HG03442 (cell line): ENCODE results near the gene PRUNE2.
"Not testable (repeated sequence)": the region's sequence is repeated elsewhere in the genome, so short reads cannot be mapped to it uniquely, and the experiment has no call there.

ENCODE experiments used
- ATAC-seq: cut with Tn5 transposase; IDR thresholded peaks from one replicate; pipeline ENCODE4 v1.9.1; 2021; ENCODE audit warnings: mild to moderate bottlenecking, moderate library complexity; ENCODE audit not compliant: unreplicated experiment

PRUNE2 gene

GRCh38 chr9:76873056-76873792 is 32.7 kb downstream of the PRUNE2 start:
- no peak for ATAC-seq

DNA sequence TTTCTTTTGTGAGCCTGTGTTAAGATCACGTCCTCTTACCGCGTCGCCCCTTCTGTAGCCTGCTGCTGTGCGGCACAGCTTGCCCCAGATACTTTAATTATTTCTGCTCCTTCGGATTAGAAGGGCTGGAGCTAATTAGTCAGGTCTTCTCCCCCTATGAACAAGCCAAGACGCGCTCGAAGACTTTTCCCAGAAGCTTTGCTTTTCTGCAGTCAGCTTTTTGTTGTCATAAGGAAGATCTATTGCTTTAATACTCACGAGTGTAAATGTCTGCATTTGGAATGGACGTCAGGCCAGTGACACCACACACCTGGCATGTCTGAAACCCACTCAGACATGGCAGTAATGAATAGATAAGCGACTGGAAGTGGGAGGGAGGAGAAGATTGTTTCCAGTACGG is 37.0 kb downstream of the PRUNE2 start:
- ATAC-seq, result no peak

DNA sequence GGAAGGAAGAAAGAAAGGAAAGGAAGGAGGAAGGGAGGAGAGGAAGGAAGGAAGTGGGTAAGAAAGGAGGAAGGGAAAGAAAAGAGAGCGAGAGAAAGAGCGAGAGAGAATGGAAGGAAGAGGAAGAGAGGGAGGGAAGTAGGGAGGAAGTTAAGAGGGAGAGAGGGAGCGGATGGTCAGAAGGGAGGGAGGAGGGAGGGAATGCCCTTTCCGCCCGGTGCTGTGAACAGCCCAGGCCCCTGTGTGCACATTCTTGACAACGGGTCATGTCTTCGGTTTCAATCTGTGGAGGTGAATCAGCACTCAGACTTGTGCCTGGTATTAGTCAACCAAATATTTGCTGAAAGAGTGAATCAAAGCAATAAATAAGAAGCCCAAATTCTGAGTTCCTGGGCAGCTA is 39.2 kb downstream of the PRUNE2 start:
- ATAC-seq, result no peak

DNA sequence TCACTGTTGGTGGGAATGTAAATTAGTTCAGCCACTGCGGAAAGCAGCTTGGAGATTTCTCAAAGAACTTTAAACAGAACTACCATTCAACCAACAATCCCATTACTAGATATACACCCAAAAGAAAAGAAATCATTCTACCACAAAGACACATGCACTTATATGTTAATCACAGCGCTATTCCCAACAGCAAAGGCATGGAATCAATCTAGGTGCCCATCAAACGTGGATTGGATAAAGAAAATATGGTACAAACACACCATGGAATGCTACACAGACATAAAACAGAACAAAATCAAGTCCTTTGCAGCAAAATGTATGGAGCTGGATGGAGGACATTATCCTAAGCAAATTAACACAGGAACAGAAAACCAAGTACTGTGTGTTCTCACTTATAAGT is 42.1 kb downstream of the PRUNE2 start:
- ATAC-seq, result no peak

DNA sequence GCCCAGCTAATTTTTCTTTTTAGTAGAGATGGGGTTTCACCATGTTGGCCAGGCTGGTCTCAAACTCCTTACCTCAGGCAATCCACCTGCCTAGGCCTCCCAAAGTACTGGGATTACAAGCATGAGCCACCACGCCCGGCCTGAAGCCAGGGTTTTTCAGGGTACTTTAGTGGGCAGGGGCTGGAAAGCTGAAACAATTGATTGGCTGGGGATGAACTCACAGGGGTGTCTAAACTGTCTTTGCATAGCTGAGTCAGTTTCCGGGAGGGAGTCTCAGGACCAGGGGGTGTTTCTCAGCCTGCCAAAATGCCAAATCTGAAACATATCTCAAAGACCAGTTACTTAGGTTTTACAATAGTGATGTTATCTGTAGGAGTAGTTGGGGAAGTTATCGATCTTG is 46.1 kb downstream of the PRUNE2 start:
- no peak for ATAC-seq

DNA sequence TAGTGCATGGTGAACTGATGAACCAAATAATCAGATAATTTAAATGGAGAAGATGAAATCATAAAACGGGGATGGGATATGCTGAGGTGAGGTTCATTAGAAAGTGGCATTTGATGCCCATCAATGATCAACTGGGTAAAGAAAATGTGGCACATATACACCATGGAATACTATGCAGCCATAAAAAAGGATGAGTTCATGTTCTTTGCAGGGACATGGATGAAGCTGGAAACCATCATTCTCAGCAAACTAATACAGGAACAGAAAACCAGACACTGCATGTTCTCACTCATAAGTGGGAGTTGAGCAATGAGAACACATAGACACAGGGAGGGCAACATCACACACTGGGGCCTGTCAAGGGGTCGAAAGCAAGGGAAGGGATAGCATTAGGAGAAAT is 47.7 kb downstream of the PRUNE2 start:
- not testable (repeated sequence) for ATAC-seq

GRCh38 chr9:76856016-76856415 is 49.9 kb downstream of the PRUNE2 start:
- no peak for ATAC-seq

- no peak for ATAC-seq
Measured at GRCh38 chr9:76855015-76855414, 50.9 kb downstream of the PRUNE2 start.

DNA sequence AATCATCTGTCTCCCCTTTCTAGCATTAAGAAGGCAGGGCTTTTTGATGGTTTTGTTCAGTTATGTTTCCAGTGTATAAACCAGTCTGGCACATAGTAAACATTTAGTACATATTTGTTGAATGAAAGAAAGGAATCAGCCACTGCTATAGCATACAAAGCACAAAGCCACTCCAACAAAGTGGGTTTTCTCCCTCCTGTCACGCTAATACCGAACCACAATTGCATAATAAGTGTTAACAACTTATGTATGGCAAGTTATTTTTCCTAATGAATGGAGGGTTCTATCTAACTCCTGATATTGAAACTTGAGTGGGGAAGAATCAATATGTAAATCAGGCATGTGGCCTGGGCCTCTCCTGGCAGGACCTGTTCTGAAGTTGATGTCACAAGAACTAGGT is 53.9 kb downstream of the PRUNE2 start:
- no peak for ATAC-seq

DNA sequence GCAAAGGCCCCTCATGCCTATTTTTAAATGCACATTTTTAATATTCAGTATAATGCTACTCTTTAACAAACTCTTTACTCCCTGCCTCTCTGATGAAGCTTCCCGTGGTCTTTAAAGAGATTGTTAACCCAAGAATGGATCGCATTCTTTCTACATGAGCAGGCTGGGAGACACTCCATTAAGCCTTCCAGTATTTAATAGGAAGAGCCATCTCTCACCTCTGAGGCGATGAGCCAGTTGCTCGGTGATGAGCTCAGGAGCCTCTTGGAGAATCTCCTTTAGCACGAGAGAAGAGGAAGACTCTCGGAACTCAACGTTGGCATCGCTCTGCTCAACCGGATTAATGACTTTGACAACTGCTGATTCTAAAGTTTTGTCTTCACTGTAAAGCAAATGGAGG is 59.6 kb downstream of the PRUNE2 start:
- no peak for ATAC-seq

DNA sequence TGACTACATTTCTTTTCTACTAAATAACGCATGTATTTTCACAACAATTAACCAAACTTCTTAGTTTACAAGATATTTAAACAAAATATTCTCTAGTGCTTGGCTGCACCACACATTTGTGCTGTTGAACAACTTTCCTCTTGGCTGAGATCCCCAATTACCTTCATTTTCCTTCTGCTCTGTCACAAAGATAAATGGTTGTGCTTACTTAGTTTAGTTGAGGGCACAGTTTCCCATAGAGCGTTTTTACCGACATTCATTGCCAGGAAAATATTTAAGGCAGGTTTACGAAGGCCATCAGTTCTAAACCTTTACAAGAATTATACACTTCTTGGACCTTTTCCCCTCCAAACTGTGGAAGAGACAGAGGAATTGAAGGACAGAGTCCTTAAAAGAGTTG is 60.7 kb downstream of the PRUNE2 start:
- ATAC-seq, result no peak

GRCh38 chr9:76835571-76836283 is 70.2 kb downstream of the PRUNE2 start:
- ATAC-seq, result no peak

- no peak for ATAC-seq
Measured at GRCh38 chr9:76828447-76828846, 77.5 kb downstream of the PRUNE2 start.

GRCh38 chr9:76827296-76828080 is 78.4 kb downstream of the PRUNE2 start:
- no peak for ATAC-seq

- ATAC-seq, result no peak
Measured at GRCh38 chr9:76820431-76820830, 85.5 kb downstream of the PRUNE2 start.

DNA sequence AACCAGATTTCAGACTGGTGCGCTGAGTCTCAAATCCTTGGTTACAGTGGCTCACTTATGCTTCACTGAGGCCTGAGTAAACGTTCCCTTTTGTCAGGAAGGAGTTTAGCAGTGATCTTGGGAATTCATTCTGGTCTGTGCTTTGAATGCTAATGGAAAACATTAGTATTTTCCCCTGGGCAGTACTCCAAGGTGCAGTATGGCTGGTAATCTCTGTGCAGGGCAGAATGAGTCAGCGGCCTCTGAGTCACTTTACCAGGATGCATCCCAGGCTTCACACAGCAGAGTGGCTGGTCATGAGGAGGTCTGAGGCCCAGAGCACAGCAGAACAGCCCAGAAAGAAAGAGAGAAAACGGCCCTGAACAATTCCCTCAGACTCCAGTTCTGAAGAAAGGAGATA is 87.6 kb downstream of the PRUNE2 start:
- no peak for ATAC-seq

DNA sequence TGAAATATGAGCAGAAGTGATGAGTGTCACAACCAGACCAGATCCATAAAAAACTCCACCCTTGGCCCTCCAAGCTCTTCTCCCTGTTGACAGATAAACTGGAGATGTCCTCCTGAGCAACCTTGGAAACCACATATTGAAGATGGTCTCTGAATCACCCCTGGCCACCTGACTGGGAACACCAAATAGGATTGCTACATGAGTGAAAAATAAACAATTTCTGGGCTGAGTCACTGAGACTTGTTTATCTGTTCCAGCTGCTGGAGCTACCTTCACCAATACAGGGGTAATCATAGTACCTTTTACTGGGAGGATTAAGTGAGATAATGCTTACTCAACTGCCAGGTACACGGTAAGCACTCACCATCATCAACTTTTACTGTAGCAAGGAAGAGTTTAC is 88.4 kb downstream of the PRUNE2 start:
- ATAC-seq, result no peak

DNA sequence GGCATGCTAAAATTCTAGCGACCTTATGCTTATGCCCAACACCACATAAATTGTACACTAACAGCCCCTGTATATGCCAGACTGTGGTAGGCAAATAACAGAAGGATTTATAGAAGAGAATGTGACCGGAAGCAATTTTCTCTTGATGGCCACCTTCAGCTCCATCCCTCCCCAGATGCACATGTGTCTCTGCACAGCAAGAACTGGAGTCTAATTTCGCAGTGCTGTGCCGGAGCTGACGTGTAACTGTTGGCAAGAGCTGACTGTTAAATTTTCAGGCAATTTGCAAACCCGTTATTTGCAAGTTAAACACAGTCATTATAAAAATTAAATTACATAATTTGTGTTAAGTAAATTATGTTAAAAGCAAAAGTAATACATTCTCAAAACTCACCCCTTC is 93.3 kb downstream of the PRUNE2 start:
- no peak for ATAC-seq

DNA sequence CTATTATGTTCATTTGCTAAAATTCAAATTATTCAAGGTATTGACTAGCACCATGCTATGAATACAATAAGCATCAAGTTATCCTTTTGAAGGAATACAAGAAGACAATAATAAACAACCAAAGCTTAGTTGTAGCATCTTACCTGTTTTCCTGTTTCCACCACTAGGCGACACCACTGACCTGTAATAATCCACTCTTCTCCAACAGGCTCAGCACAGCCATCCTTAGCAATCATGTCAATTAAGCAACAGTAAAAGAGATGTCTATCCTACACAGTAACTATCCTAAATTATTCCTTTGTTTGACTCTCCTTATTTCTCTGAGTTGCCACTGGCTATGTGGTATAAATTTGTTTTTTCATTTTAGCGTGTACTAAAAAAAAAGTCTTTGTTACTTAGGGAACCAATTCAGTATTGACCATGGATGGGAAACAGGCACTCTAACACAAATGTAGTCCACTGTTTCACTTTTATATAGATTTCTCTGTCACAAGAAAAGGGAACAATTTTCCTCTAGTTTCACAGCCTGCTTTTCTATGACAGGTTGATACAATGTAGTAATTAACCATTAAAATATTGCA is 95.4 kb downstream of the PRUNE2 start:
- ATAC-seq, result peak; percentile 83

DNA sequence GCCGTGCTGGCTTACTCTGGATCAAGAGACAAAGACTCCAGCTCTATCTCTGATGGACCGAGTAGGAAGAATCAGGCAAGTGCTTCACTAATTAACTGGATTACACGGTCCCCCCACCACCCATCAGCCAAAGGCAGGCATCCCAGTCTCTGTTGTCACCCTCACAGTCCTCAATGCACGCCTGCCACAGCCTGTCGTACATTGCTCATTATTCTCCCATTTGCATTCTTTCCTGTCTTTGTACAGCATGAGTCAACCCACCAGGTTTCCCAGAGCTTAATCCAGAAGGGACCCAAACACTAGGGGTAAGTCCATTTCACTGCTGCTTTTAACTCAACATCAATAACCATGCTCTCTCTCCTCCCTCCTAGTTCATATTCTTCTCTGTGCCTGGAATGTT is 97.3 kb downstream of the PRUNE2 start:
- no peak for ATAC-seq

- ATAC-seq, result no peak
Measured at GRCh38 chr9:76803762-76804161, 102.2 kb downstream of the PRUNE2 start.
